Effector memory CD8-positive, alpha-beta T cell (primary cell): ENCODE data around the gene TNFSF11.

Source experiments
- ATAC-seq: fragments of 150-1000 bp; cut with Tn5 transposase; replicated peaks from 2 replicates; pipeline ENCODE4 v1.10.0; 2021; ENCODE audit warnings: mild to moderate bottlenecking, moderate library complexity
- DNase-seq, 3 experiments: peaks; one replicate each; pipeline ENCODE4 v3.0.0; 2021
- H3K27ac Mint-ChIP-seq, 2 donors: one replicate each; pipeline ENCODE4 v1.8.0; 2022; ENCODE audit warnings: mild to moderate bottlenecking in 2 of 2, mixed read lengths in 2 of 2, moderate library complexity in 2 of 2
- H3K27me3 Mint-ChIP-seq, 2 donors: one replicate each; pipeline ENCODE4 v1.8.0; 2022; ENCODE audit warnings: mixed read lengths in 2 of 2
- H3K36me3 Mint-ChIP-seq: one replicate; pipeline ENCODE4 v1.8.0; 2022; ENCODE audit warnings: mild to moderate bottlenecking, moderate library complexity, mixed read lengths; ENCODE audit not compliant: insufficient read depth
- H3K4me1 Mint-ChIP-seq, 2 donors: one replicate each; pipeline ENCODE4 v1.8.0; 2022; ENCODE audit warnings: low read depth in 2 of 2, mixed read lengths in 2 of 2
- H3K4me3 Mint-ChIP-seq, 2 donors: one replicate each; pipeline ENCODE4 v1.8.0; 2022; ENCODE audit warnings: mild to moderate bottlenecking in 2 of 2, mixed read lengths in 2 of 2, moderate library complexity in 2 of 2
- H3K9me3 Mint-ChIP-seq, 2 donors: one replicate each; pipeline ENCODE4 v1.8.0; 2022; ENCODE audit warnings: mixed read lengths in 2 of 2

The TNFSF11 gene

DNA sequence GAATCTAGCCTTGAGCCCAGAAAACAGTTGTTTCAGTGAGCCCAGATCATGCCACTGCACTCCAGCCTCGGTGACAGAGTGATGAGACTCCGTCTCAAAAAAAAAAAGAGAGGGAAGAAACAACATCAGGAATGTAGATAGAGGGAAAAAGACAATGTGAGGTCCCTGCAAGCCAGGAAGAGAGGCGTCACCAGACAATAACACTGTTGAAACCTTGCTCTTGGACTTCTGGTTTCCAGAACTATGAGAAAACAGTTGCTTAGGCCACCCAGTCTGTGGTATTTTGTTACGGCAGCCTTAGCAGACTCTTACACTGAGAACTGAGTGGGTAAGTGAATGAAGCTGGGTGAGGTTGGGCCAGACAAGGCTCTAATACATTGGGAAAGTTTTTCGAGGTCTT, 64.1 kb downstream of the TNFSF11 start:
- H3K4me1 Mint-ChIP-seq, result no peaks in the 10 kb centered on the region
- H3K27me3 Mint-ChIP-seq, result peaks cover 31 to 40% of the 10 kb centered on the region in 2 donors
- H3K36me3 Mint-ChIP-seq, result no peaks in the 10 kb centered on the region
- H3K9me3 Mint-ChIP-seq, result peaks cover 0 to 6% of the 10 kb centered on the region in 2 donors
- DNase-seq, result no peak
- no peak overlapping the region for H3K4me3 Mint-ChIP-seq
- no peak for ATAC-seq
- H3K27ac Mint-ChIP-seq, result no peak overlapping the region

DNA sequence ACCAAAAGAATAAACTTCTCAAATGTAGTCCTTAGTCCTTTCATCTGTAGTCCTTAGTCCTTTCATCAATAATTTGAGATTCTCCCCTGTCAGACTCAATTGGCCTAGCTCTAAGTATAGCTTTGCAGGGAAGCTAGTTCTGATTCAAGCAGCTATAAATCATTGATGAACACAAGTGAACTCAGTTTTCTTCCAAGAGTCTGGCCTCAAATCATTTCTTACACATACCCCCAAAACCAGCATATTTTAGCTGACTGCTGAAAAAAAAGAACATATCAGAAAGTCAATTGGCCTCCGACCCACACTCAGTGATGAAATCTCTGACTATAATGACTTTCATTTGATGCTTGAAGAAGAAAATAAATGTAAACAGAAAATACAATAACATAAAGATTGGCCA, 64.9 kb downstream of the TNFSF11 start:
- H3K9me3 Mint-ChIP-seq, result peaks cover 0 to 6% of the 10 kb centered on the region in 2 donors
- no peaks in the 10 kb centered on the region for H3K4me1 Mint-ChIP-seq
- H3K36me3 Mint-ChIP-seq, result no peaks in the 10 kb centered on the region
- peaks cover 31 to 41% of the 10 kb centered on the region in 2 donors for H3K27me3 Mint-ChIP-seq
- no peak for ATAC-seq
- no peak for DNase-seq
- no peak overlapping the region for H3K27ac Mint-ChIP-seq
- H3K4me3 Mint-ChIP-seq, result no peak overlapping the region

GRCh38 chr13:42643076-42643475, 69.1 kb downstream of the TNFSF11 start:
- ATAC-seq, result no peak
- Mint-ChIP-seq H3K27me3 (peaks cover 34 to 38% of the 10 kb centered on the region in 2 donors), H3K4me1 (no peaks in the 10 kb centered on the region)

DNA sequence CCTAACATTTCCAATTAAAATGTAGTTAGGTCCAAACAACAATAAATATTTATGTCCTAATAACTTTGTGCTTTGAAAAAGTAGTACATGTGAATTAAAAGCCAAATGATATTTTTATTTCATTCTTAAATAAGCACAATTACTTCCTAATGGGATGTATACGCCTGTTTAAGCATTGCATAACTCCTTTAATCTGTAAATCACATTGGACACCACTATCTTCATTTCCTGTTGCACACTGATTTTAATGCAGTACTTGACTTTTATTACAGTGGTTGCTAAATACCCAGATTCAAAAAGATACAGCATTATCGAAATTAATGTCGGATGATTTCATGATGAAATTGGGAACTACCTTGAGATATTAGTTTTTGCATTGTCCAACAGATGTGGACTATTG, 70.9 kb downstream of the TNFSF11 start:
- ATAC-seq, result no peak

More at GRCh38 chr13:42643076-42643475, 69.1 kb downstream of the TNFSF11 start:
- Mint-ChIP-seq H3K27ac (no peak overlapping the region), H3K36me3 (no peaks in the 10 kb centered on the region), H3K4me3 (no peak overlapping the region), H3K9me3 (peaks cover 0 to 6% of the 10 kb centered on the region in 2 donors)
- DNase-seq, result no peak

GRCh38 chr13:42645717-42646116, 71.8 kb downstream of the TNFSF11 start:
- peaks cover 0 to 3% of the 10 kb centered on the region in 2 donors for H3K9me3 Mint-ChIP-seq
- no peaks in the 10 kb centered on the region for H3K4me1 Mint-ChIP-seq

More for the DNA sequence above, 70.9 kb downstream of the TNFSF11 start:
- Mint-ChIP-seq H3K4me3 (no peak overlapping the region), H3K27me3 (peaks cover 38 to 41% of the 10 kb centered on the region in 2 donors), H3K27ac (no peak overlapping the region), H3K36me3 (no peaks in the 10 kb centered on the region), H3K4me1 (no peaks in the 10 kb centered on the region), H3K9me3 (peaks cover 0 to 6% of the 10 kb centered on the region in 2 donors)
- DNase-seq, result no peak

GRCh38 chr13:42649141-42649540, 75.2 kb downstream of the TNFSF11 start:
- H3K4me1 Mint-ChIP-seq, result no peaks in the 10 kb centered on the region
- no peak for ATAC-seq
- H3K9me3 Mint-ChIP-seq, result no peaks in the 10 kb centered on the region
- H3K27me3 Mint-ChIP-seq, result peaks cover 32 to 34% of the 10 kb centered on the region in 2 donors
- H3K4me3 Mint-ChIP-seq, result no peak overlapping the region
- DNase-seq, result no peak
- H3K36me3 Mint-ChIP-seq, result no peaks in the 10 kb centered on the region
- H3K27ac Mint-ChIP-seq, result no peak overlapping the region

More at GRCh38 chr13:42645717-42646116, 71.8 kb downstream of the TNFSF11 start:
- Mint-ChIP-seq H3K27me3 (peaks cover 37 to 41% of the 10 kb centered on the region in 2 donors), H3K36me3 (no peaks in the 10 kb centered on the region), H3K27ac (no peak overlapping the region), H3K4me3 (no peak overlapping the region)
- DNase-seq, result no peak
- no peak for ATAC-seq

GRCh38 chr13:42649831-42650230, 75.9 kb downstream of the TNFSF11 start:
- DNase-seq (no peak), ATAC-seq (no peak)
- Mint-ChIP-seq H3K4me3 (no peak overlapping the region), H3K9me3 (no peaks in the 10 kb centered on the region), H3K36me3 (no peaks in the 10 kb centered on the region), H3K4me1 (no peaks in the 10 kb centered on the region), H3K27ac (no peak overlapping the region), H3K27me3 (peaks cover 35 to 36% of the 10 kb centered on the region in 2 donors)

GRCh38 chr13:42650506-42650905, 76.6 kb downstream of the TNFSF11 start:
- ATAC-seq, result no peak
- H3K9me3 Mint-ChIP-seq, result no peaks in the 10 kb centered on the region
- no peak for DNase-seq
- H3K27me3 Mint-ChIP-seq, result peaks cover 33 to 43% of the 10 kb centered on the region in 2 donors
- H3K27ac Mint-ChIP-seq, result no peak overlapping the region
- no peak overlapping the region for H3K4me3 Mint-ChIP-seq
- no peaks in the 10 kb centered on the region for H3K36me3 Mint-ChIP-seq
- no peaks in the 10 kb centered on the region for H3K4me1 Mint-ChIP-seq

- Mint-ChIP-seq H3K9me3 (no peaks in the 10 kb centered on the region), H3K36me3 (no peaks in the 10 kb centered on the region), H3K27ac (no peak overlapping the region), H3K27me3 (peaks cover 26 to 53% of the 10 kb centered on the region in 2 donors), H3K4me3 (no peak overlapping the region), H3K4me1 (no peaks in the 10 kb centered on the region)
- DNase-seq (no peak), ATAC-seq (no peak)
Observed at GRCh38 chr13:42651936-42652641, 78.1 kb downstream of the TNFSF11 start.

DNA sequence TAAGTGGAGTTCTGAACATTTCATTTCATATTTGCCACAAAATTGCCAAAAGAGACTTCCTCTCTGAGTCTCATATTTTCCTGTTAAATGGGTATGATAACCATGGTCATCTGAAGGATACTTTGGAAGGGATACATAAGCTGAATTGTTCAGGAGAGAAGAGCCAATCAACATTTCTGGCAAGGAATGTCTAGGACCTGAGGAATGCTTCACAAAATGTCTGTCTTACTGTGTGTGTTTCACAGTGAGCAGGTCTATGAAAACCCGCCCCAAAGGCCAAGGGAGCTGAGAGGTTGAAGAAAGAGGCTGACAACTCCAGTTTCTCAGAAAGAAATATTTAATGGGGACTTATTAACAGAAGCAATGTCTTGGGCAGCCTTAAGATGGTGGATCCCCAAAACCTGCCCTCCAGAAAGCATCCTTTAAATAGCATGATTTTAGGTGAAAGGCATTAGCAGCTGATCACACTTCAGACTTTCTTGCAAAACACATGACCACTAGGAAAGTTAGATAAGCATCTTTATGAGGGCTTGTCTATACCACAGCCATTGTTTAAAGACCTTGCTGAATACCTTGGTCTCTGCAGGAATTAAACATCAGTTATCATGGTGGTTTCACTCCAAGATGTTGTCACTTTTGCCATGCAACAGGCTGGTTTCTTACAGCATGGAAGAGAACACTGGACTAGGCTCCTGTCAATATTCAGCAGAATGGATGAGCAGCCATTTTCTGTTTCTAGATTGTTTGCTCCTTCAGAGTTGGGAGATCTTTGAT, 78.9 kb downstream of the TNFSF11 start:
- Mint-ChIP-seq H3K9me3 (no peaks in the 10 kb centered on the region), H3K36me3 (no peaks in the 10 kb centered on the region), H3K27me3 (peaks cover 33 to 53% of the 10 kb centered on the region in 2 donors), H3K4me1 (no peaks in the 10 kb centered on the region), H3K27ac (no peak overlapping the region), H3K4me3 (no peak overlapping the region)
- no peak for DNase-seq
- ATAC-seq, result no peak

DNA sequence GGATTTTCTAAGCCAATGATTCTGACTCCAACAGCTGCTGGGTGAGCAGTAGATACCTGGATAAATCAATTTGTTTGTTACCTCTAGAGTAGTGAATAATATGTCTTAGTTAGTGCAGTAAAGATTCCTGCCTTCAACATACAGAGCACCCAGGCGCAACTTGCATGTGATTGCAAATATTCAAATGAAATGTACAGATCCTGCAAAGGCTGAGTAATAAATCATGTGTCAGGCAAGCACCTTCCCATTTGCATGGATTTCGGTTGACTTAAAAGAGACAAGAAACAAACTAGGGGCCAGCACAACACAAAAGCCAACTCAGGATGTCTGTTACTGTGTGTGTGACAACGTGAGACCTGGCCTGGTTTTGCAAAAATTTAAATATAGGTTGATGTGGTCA, 79.7 kb downstream of the TNFSF11 start:
- ATAC-seq, result no peak
- H3K4me3 Mint-ChIP-seq, result no peak overlapping the region
- no peaks in the 10 kb centered on the region for H3K9me3 Mint-ChIP-seq
- no peaks in the 10 kb centered on the region for H3K4me1 Mint-ChIP-seq
- peaks cover 42 to 56% of the 10 kb centered on the region in 2 donors for H3K27me3 Mint-ChIP-seq
- H3K36me3 Mint-ChIP-seq, result no peaks in the 10 kb centered on the region
- no peak for DNase-seq
- no peak overlapping the region for H3K27ac Mint-ChIP-seq

GRCh38 chr13:42654212-42654611, 80.3 kb downstream of the TNFSF11 start:
- H3K27ac Mint-ChIP-seq, result no peak overlapping the region
- no peak overlapping the region for H3K4me3 Mint-ChIP-seq
- DNase-seq, result no peak
- peaks cover 47 to 62% of the 10 kb centered on the region in 2 donors for H3K27me3 Mint-ChIP-seq
- no peak for ATAC-seq
- no peaks in the 10 kb centered on the region for H3K4me1 Mint-ChIP-seq
- H3K9me3 Mint-ChIP-seq, result no peaks in the 10 kb centered on the region
- no peaks in the 10 kb centered on the region for H3K36me3 Mint-ChIP-seq

- Mint-ChIP-seq H3K4me3 (no peak overlapping the region), H3K9me3 (no peaks in the 10 kb centered on the region), H3K4me1 (no peaks in the 10 kb centered on the region), H3K27ac (no peak overlapping the region), H3K36me3 (no peaks in the 10 kb centered on the region), H3K27me3 (peaks cover 50 to 65% of the 10 kb centered on the region in 2 donors)
- DNase-seq, result no peak
- ATAC-seq, result no peak
Observed at GRCh38 chr13:42654722-42655121, 80.8 kb downstream of the TNFSF11 start.

DNA sequence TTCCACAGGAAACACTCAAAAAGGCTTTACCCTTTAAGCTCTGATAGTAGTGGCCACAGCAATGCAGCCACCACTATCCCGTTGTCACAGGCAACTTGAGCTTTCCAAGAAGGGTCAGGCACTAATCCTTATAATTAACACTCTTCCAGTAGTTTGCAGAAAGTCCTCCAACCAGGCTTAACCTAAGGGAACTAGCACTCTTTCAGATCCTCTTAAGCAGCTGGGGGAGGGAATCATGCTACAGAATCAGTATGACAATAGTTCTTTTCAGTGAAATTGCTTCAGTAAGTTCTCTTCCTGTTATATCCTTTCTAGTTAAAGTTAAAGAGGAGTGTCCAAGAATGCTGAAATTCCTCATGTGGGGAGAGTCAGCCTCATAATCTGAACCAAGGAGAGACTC, 82.2 kb downstream of the TNFSF11 start:
- Mint-ChIP-seq H3K9me3 (no peaks in the 10 kb centered on the region), H3K36me3 (no peaks in the 10 kb centered on the region), H3K4me1 (no peaks in the 10 kb centered on the region), H3K27ac (no peak overlapping the region), H3K4me3 (no peak overlapping the region), H3K27me3 (peaks cover 55 to 58% of the 10 kb centered on the region in 2 donors)
- DNase-seq, result no peak
- ATAC-seq, result no peak
